ENCODE data around the gene NTNG1. TPM values are rescaled to one million over a fixed set of nuclear protein-coding genes. Genes with fewer than 3 reads are reported as not detected.

The NTNG1 gene
- total and polyA plus RNA-seq, 2 of the 4 experiments (the other 2 are of a cell fraction), result 1.2 to 2.3 TPM

DNA sequence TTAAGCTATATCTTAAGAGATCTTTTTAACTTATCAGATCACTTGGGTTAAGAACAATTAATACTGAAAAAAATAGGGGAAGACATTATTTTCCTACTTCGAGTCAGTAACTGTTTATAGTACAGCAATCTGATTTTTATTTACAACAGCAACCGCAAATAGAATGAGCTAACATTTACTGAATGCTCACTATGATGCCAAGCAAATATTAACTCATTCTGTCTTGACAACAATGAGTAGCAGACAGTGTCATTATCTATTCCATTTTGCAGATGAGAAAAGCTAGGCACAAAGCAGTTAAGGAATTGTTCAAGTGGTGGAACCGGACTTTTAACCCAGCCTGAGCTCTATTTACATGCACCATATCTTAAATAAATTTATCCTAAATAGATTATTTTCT is 273.7 kb downstream of the NTNG1 start:
- Histone ChIP-seq H3K4me3 (ENCODE audit: insufficient read depth, low read depth, low read length) (no peak overlapping the region), H4K91ac (ENCODE audit: insufficient read depth, low read depth, low read length) (no peak overlapping the region), H2AK9ac (replicated peaks; ENCODE audit: low read depth, low read length, poor library complexity) (no peak overlapping the region), H3K4me1 (ENCODE audit: control insufficient read depth, insufficient read depth, low read length) (no peaks in the 10 kb centered on the region), H4K8ac (ENCODE audit: low read depth in 2 of 2, low read length in 2 of 2) (no peak overlapping the region), H2BK15ac (ENCODE audit: low read depth, low read length) (no peak overlapping the region), H3K36me3 (ENCODE audit: control insufficient read depth, insufficient read depth, low read length) (no peaks in the 10 kb centered on the region), H2AK5ac (ENCODE audit: low read depth, low read length) (no peak overlapping the region), H2BK5ac (ENCODE audit: low read depth, low read length, poor library complexity, severe bottlenecking) (no peak overlapping the region), H3K4ac (ENCODE audit: low read depth, low read length) (no peak overlapping the region), H3K27me3 (ENCODE audit: control insufficient read depth, insufficient read depth, low read length) (no peaks in the 10 kb centered on the region), H3K18ac (ENCODE audit: low read depth, low read length) (no peak overlapping the region), H3K23ac (ENCODE audit: low read depth, low read length) (no peak overlapping the region), H2BK120ac (ENCODE audit: low read depth, low read length) (no peak overlapping the region), H4K20me1 (ENCODE audit: insufficient read depth, low read length) (no peaks in the 10 kb centered on the region), H3K14ac (replicated peaks; ENCODE audit: low read depth, low read length) (no peak overlapping the region), H3K56ac (ENCODE audit: extremely low read depth, insufficient read depth, low read length) (no peak overlapping the region), H2AFZ (replicated peaks; ENCODE audit: low read length, poor library complexity) (no peak overlapping the region), H3K9ac (ENCODE audit: low read depth, low read length) (no peak overlapping the region), H3K9me3 (ENCODE audit: control insufficient read depth, insufficient read depth, low read length) (no peaks in the 10 kb centered on the region), H4K5ac (ENCODE audit: low read depth, low read length) (no peak overlapping the region), H3K9me1 (ENCODE audit: insufficient read depth, low read length) (no peaks in the 10 kb centered on the region), H3K4me2 (ENCODE audit: low read depth, low read length) (no peak overlapping the region), H3K79me1 (ENCODE audit: low read depth in 1 of 2, low read length in 2 of 2) (no peaks in the 10 kb centered on the region), H3K27ac (ENCODE audit: insufficient read depth, low read length) (no peak overlapping the region), H2BK20ac (ENCODE audit: low read depth, low read length) (no peak overlapping the region)
- WGBS, 2 experiments (ENCODE audit: extremely low coverage in 2 of 2, insufficient read length in 1 of 2), result no CpG with 5 or more reads among the region's 3 CpGs
- CTCF ChIA-PET, result no interaction called here
- intact Hi-C loops (cut with micrococcal nuclease) (no loop called here), in situ Hi-C loops (cut with MboI; ENCODE audit: low sequenced_read_pairs) (no loop called here), dilution Hi-C loops (cut with HindIII; ENCODE audit: low sequenced_read_pairs, unreplicated experiment) (no loop called here)
- POLR2A ChIA-PET (ENCODE audit: unreplicated experiment), result no interaction called here
- no peak for DNase-seq
- no peak for ATAC-seq (ENCODE audit: low read depth)
- BruUV-seq (replicated peaks), result no TSS peak
- no peak for TF ChIP-seq MAZ (IDR thresholded peaks at IDR 0.05; ENCODE audit: borderline replicate concordance, low read depth, low read length)
- no peak for TF ChIP-seq FOS (IDR thresholded peaks at IDR 0.05; ENCODE audit: low read depth, low read length)
- no peak for TF ChIP-seq MXI1 (IDR thresholded peaks at IDR 0.05; ENCODE audit: borderline replicate concordance, low read depth, low read length)
- TF ChIP-seq RAD21 (IDR thresholded peaks at IDR 0.05; ENCODE audit: low read length), result no peak
- no peak for TF ChIP-seq NFE2L2 (IDR thresholded peaks at IDR 0.05; ENCODE audit: low read depth, low read length)
- TF ChIP-seq CEBPB (IDR thresholded peaks at IDR 0.05; ENCODE audit: low read depth, low read length), result no peak
- TF ChIP-seq RFX5 (IDR thresholded peaks at IDR 0.05; ENCODE audit: low read depth, low read length), result no peak
- TF ChIP-seq SMC3 (IDR thresholded peaks at IDR 0.05; ENCODE audit: low read depth, low read length), result no peak
- TF ChIP-seq, protein P1, sequence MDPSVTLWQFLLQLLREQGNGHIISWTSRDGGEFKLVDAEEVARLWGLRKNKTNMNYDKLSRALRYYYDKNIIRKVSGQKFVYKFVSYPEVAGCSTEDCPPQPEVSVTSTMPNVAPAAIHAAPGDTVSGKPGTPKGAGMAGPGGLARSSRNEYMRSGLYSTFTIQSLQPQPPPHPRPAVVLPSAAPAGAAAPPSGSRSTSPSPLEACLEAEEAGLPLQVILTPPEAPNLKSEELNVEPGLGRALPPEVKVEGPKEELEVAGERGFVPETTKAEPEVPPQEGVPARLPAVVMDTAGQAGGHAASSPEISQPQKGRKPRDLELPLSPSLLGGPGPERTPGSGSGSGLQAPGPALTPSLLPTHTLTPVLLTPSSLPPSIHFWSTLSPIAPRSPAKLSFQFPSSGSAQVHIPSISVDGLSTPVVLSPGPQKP (IDR thresholded peaks at IDR 0.05; ENCODE audit: borderline replicate concordance, low read depth, low read length), result no peak
- TF ChIP-seq POLR2A (IDR thresholded peaks at IDR 0.05; ENCODE audit: low read depth, low read length), result no peak
- TF ChIP-seq CHD1 (IDR thresholded peaks at IDR 0.05; ENCODE audit: low read depth, low read length), result no peak
- no peak for TF ChIP-seq MAFK (IDR thresholded peaks at IDR 0.05; ENCODE audit: low read depth, low read length)
- TF ChIP-seq, protein P2, sequence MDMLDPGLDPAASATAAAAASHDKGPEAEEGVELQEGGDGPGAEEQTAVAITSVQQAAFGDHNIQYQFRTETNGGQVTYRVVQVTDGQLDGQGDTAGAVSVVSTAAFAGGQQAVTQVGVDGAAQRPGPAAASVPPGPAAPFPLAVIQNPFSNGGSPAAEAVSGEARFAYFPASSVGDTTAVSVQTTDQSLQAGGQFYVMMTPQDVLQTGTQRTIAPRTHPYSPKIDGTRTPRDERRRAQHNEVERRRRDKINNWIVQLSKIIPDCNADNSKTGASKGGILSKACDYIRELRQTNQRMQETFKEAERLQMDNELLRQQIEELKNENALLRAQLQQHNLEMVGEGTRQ (IDR thresholded peaks at IDR 0.05; ENCODE audit: low read depth, low read length), result no peak
- TF ChIP-seq, protein P3, sequence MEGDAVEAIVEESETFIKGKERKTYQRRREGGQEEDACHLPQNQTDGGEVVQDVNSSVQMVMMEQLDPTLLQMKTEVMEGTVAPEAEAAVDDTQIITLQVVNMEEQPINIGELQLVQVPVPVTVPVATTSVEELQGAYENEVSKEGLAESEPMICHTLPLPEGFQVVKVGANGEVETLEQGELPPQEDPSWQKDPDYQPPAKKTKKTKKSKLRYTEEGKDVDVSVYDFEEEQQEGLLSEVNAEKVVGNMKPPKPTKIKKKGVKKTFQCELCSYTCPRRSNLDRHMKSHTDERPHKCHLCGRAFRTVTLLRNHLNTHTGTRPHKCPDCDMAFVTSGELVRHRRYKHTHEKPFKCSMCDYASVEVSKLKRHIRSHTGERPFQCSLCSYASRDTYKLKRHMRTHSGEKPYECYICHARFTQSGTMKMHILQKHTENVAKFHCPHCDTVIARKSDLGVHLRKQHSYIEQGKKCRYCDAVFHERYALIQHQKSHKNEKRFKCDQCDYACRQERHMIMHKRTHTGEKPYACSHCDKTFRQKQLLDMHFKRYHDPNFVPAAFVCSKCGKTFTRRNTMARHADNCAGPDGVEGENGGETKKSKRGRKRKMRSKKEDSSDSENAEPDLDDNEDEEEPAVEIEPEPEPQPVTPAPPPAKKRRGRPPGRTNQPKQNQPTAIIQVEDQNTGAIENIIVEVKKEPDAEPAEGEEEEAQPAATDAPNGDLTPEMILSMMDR (conservative IDR thresholded peaks at IDR 0.05; ENCODE audit: low read depth, low read length), result no peak
- no peak for TF ChIP-seq BHLHE40 (IDR thresholded peaks at IDR 0.05; ENCODE audit: low read depth, low read length)
- TF ChIP-seq RCOR1 (IDR thresholded peaks at IDR 0.05; ENCODE audit: insufficient replicate concordance, low read length), result no peak

Data from IMR-90 (cell line).